ENCODE data around the gene DALRD3.

DALRD3 gene

DNA sequence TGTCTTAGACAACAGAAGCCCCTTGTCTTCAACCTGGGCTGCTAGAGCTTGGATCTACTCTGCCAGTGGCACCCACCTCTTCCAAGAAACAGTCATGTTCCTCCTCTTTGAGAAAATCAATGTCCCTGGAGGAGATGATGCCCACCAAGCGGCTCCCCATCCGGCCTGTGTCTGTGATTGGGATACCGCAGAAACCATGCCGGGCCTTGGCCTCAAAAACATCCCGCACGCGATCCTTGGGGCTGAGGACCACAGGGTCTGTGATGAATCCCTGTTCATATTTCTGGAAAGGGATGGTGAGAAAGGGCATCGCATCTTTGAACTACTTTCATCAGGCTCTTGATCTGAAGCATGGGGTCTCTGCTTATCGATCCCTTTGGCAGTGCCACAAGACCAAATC is 9.3 kb upstream of the DALRD3 start:
- DNase-seq (ENCODE audit: low spot score), result no peak
- TF ChIP-seq, protein P1, sequence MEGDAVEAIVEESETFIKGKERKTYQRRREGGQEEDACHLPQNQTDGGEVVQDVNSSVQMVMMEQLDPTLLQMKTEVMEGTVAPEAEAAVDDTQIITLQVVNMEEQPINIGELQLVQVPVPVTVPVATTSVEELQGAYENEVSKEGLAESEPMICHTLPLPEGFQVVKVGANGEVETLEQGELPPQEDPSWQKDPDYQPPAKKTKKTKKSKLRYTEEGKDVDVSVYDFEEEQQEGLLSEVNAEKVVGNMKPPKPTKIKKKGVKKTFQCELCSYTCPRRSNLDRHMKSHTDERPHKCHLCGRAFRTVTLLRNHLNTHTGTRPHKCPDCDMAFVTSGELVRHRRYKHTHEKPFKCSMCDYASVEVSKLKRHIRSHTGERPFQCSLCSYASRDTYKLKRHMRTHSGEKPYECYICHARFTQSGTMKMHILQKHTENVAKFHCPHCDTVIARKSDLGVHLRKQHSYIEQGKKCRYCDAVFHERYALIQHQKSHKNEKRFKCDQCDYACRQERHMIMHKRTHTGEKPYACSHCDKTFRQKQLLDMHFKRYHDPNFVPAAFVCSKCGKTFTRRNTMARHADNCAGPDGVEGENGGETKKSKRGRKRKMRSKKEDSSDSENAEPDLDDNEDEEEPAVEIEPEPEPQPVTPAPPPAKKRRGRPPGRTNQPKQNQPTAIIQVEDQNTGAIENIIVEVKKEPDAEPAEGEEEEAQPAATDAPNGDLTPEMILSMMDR (IDR thresholded peaks at IDR 0.05; ENCODE audit: extremely low read depth, insufficient read depth, missing control alignments), result no peak
- in situ Hi-C loops (cut with MboI; ENCODE audit: low pct_unique_long_range_greater_than_20kb, low sequenced_read_pairs, unreplicated experiment), result no loop called here

DNA sequence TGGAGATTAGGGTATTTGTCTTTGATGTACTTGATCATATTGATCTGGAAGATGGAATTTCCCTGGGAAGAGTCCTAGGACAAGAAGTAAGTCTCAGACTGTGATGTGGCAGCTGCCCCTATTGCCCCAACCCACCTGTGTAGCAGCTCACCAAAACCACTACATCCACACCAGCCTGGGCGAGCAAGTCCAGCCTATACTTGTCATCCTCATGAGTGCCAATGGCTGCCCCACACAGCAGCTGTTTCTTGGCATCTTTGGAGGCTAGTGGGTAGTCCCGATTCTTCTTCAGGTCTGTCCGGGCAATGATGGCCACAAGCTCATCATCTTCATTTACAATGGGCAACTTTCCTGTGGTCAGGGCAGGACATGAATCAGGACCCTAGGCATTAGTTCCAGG is 8.2 kb upstream of the DALRD3 start:
- no peak for DNase-seq (ENCODE audit: low spot score)
- TF ChIP-seq, protein P1 (IDR thresholded peaks at IDR 0.05; ENCODE audit: extremely low read depth, insufficient read depth, missing control alignments), result no peak

DNA sequence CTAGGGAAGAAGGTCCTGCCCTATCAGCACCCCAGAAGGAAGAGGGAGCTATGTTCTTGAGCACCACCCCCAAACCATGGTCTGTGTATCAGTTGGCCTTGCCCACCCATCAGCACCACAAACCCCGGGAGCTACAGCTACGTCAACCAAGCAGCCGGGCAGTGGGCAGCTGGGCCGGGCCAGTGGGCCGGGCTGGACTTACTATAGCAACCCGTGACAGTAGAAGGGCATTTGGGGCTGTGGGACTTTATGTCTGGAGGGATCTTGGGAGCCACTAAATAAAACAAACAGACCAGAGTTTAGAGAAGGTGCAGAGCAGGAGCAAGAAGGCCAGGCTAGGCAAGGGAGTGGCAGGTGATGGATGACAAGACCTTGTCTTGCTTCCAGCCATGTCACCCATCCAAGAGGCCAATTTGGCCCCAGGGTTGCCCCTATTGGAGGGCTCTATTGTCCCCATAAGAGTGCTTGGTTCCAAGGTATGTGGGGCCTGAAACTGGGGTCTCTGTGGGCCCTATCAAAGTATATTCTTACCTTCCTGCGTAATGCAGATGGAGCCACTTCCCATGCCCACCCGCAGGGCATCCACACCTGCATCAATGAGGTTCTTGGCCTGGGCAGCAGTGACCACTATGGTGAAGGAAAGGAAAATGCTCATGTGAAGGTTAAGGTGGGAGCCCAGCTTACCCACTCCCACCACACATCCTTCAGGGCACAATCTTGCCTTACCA is 7.6 kb upstream of the DALRD3 start:
- no peak for DNase-seq (ENCODE audit: low spot score)
- TF ChIP-seq, protein P1 (IDR thresholded peaks at IDR 0.05; ENCODE audit: extremely low read depth, insufficient read depth, missing control alignments), result no peak
- in situ Hi-C loops (cut with MboI; ENCODE audit: low pct_unique_long_range_greater_than_20kb, low sequenced_read_pairs, unreplicated experiment), result no loop called here

More for the DNA sequence above, 8.2 kb upstream of the DALRD3 start:
- in situ Hi-C loops (cut with MboI; ENCODE audit: low pct_unique_long_range_greater_than_20kb, low sequenced_read_pairs, unreplicated experiment), result no loop called here

DNA sequence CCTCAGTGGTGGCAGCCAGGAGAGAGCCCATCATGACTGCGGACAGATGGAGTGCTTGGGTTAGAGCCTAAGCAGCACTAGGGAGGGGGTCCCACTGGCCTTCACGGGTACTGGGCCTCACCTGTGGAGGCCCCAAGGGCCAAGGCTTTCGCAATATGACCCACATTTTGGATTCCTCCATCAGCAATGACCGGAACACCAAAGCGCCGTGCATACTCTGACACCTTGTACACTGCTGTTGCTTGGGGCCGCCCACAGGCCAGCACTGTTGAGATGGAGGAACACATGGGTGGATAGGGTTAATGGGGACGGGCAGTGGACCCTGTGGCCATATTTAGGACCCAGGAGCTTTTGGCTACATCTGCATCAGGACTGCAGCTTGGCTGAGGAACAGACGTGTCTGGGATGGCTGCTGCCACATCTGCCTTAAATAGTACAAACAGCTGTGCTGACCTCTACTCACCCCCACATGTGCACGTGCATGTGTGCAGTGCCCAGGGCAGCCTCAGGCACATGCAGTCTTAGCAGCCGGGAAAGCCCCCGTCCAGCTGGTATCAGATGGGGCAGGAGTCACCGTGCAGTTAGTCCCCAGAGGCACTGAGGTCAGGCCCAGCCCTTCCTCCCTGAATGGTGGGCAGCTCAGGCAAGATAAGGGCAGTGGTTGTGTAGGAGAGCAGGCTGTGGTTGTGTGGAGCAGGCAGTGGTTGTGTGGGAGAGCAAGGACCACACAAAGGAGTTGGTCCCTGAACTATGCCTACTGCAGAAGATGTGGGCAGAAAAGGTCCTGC is 6.8 kb upstream of the DALRD3 start:
- in situ Hi-C loops (cut with MboI; ENCODE audit: low pct_unique_long_range_greater_than_20kb, low sequenced_read_pairs, unreplicated experiment), result no loop called here
- no peak for DNase-seq (ENCODE audit: low spot score)
- TF ChIP-seq, protein P1 (IDR thresholded peaks at IDR 0.05; ENCODE audit: extremely low read depth, insufficient read depth, missing control alignments), result no peak

DNA sequence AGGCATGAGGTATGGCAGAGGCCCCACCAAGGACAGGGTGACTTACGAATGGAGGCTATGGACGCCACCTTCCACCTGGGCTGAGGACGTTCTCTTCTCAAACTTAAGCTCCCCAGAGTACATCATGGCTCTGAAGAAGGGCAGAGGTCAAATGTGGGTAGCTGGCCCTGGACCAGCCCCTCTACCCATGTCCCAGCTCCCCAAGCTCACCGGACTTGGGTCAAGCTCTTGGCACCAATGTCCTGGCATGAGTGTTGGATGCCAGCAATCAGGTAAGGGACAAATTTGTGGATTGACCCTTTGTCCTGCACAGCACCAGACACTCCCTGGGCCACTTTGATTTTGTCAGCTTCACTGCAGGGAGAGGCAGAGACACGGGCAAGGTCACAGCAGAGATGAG is 6.1 kb upstream of the DALRD3 start:
- TF ChIP-seq, protein P1 (IDR thresholded peaks at IDR 0.05; ENCODE audit: extremely low read depth, insufficient read depth, missing control alignments), result no peak
- in situ Hi-C loops (cut with MboI; ENCODE audit: low pct_unique_long_range_greater_than_20kb, low sequenced_read_pairs, unreplicated experiment), result no loop called here
- no peak for DNase-seq (ENCODE audit: low spot score)

DNA sequence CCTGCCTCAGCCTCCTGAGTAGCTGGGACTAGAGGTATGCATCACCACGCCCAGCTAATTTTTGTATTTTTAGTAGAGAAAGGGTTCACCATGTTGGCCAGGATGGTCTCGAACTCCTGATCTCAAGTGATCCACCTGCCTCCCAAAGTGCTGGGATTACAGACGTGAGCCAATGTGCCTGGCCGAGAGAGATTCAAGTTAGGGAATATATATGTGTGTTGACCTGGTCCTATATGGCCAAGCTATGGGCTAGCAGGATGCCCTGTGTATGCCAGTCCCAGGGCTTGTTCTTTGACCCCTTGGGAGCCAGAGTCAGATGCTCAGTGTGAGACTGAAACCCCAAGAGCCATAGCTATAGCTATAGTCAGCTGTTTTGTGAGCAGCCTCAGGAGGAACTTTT is 5.4 kb upstream of the DALRD3 start:
- TF ChIP-seq, protein P1 (IDR thresholded peaks at IDR 0.05; ENCODE audit: extremely low read depth, insufficient read depth, missing control alignments), result no peak
- no peak for DNase-seq (ENCODE audit: low spot score)
- in situ Hi-C loops (cut with MboI; ENCODE audit: low pct_unique_long_range_greater_than_20kb, low sequenced_read_pairs, unreplicated experiment), result no loop called here
